HUES64 (cell line): Measurements from ENCODE around the gene MELTF.
A peak's percentile ranks its signal among the peaks of the same experiment; 100 is the strongest.

Experiments used
- H3K27ac ChIP-seq: 2 replicates; pipeline ENCODE4 v1.7.0; 2013; ENCODE audit warnings: low read depth, low read length, inconsistent platforms
- H3K27me3 ChIP-seq: 2 replicates; pipeline ENCODE4 v1.6.1; 2013; ENCODE audit warnings: mild to moderate bottlenecking, low read length; ENCODE audit not compliant: insufficient read depth
- H3K36me3 ChIP-seq: 2 replicates; pipeline ENCODE4 v1.6.1; 2013; ENCODE audit warnings: mild to moderate bottlenecking, low read length; ENCODE audit not compliant: insufficient read depth
- H3K4me1 ChIP-seq: 2 replicates; pipeline ENCODE4 v1.6.1; 2013; ENCODE audit warnings: mild to moderate bottlenecking, low read length, moderate library complexity; ENCODE audit not compliant: insufficient read depth
- H3K4me3 ChIP-seq: 2 replicates; pipeline ENCODE4 v1.5.1; 2013; ENCODE audit warnings: mild to moderate bottlenecking, low read length, moderate library complexity
- H3K9ac ChIP-seq: 2 replicates; pipeline ENCODE4 v1.6.1; 2013; ENCODE audit warnings: mild to moderate bottlenecking, low read depth, low read length
- H3K9me3 ChIP-seq: 2 replicates; pipeline ENCODE4 v1.6.1; 2013; ENCODE audit warnings: low read depth, low read length; ENCODE audit not compliant: insufficient read depth
- WGBS: fragments of 150-250, 120-280 bp; methylation state at CpG from one replicate; pipeline ENCODE4 v1.1.7; 2013; ENCODE audit warnings: missing lambda C conversion rate; 5-methylcytosine and 5-hydroxymethylcytosine counted together

The MELTF gene

DNA sequence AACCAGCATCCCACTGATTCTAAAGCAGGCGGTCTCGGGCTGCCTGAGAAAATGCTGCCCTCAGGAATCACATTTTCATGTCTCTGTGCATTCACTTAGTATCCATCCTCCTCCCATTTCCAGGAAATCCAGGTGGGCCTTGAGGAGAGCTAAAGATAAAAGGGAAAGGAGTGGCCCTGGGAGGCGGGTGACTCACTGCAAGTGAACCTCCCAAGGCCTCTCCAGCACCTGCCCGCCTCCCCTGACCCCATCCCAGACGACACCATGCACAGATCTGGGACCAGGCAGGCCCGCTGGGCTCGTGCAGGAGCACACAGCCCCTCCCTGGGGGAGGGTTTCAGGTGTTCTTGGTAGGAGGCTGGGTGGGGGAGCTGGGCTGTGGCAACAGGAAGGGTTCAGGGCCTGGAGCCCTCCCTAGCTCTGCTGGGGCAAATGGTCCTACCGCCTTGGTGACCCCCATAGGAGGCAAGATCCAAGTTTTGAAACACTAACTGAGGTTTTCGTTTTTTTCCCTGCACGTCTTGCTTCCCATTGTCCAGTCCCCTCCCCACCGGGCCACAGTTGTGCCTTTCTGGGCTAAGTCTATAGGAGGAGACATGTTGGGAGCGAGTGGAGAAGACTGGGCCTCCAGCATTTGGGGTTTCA, 22.2 kb downstream of the MELTF start:
- H3K36me3 ChIP-seq = no peaks in the 10 kb centered on the region
- H3K9ac ChIP-seq = no peak overlapping the region
- WGBS = 74% methylated on average over 11 of the region's 12 CpGs
- H3K27me3 ChIP-seq = peaks cover 25% of the 10 kb centered on the region
- H3K27ac ChIP-seq = no peak overlapping the region
- no peaks in the 10 kb centered on the region for H3K9me3 ChIP-seq
- peaks cover 6% of the 10 kb centered on the region; the same call in 1 of the 2 replicates for H3K4me1 ChIP-seq
- no peak overlapping the region for H3K4me3 ChIP-seq

DNA sequence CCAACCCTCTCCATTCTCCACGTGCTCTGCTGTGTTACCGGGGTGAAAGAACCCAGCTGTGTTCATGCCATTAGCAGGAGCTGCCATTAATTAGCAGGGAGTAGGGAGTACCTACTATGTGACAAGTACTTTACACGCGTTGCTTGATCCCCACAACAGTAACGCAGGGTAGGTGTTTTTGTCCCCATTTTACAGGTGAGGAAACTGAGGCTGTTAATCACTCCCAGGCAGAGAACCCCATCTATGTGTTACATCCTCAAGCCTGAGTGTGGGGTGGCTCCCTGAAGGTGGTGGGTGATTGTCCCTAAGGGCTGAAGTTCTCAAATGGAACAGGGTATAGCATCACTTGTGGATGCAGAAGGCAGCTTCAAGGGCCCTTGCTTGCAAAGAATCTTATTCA, 22.8 kb downstream of the MELTF start:
- H3K27me3 ChIP-seq = peaks cover 30% of the 10 kb centered on the region
- no peak overlapping the region for H3K9ac ChIP-seq
- no peak overlapping the region for H3K27ac ChIP-seq
- WGBS = 91% methylated on average over 5 of the region's 5 CpGs
- peaks cover 6% of the 10 kb centered on the region; the same call in 1 of the 2 replicates for H3K4me1 ChIP-seq
- H3K9me3 ChIP-seq = no peaks in the 10 kb centered on the region
- H3K36me3 ChIP-seq = no peaks in the 10 kb centered on the region
- no peak overlapping the region for H3K4me3 ChIP-seq

DNA sequence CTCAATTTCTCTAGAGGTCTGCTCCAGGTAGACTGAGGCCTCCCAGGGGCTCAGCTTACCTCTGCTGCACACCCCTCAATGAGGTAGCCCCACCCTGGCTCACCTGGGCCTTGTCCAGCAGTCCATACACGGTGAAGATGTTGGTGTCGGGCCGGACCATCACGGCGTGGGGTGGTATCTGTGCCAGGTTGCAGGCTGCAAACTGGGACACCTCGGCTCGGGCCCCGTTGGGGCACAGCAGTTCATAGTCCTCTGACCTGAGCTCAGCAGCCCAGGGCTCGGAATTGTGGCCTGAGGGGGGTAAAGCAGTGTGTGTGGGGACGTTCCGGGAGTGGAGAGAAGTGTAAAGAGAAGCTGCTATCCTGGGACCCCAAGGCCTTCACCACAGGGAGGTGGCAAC, 23.2 kb downstream of the MELTF start:
- Histone ChIP-seq H3K9ac (no peak overlapping the region), H3K4me1 (peaks cover 4% of the 10 kb centered on the region; the same call in 1 of the 2 replicates), H3K27me3 (peaks cover 33% of the 10 kb centered on the region), H3K36me3 (no peaks in the 10 kb centered on the region), H3K27ac (no peak overlapping the region), H3K4me3 (no peak overlapping the region), H3K9me3 (no peaks in the 10 kb centered on the region)
- WGBS = 93% methylated on average over 11 of the region's 11 CpGs

DNA sequence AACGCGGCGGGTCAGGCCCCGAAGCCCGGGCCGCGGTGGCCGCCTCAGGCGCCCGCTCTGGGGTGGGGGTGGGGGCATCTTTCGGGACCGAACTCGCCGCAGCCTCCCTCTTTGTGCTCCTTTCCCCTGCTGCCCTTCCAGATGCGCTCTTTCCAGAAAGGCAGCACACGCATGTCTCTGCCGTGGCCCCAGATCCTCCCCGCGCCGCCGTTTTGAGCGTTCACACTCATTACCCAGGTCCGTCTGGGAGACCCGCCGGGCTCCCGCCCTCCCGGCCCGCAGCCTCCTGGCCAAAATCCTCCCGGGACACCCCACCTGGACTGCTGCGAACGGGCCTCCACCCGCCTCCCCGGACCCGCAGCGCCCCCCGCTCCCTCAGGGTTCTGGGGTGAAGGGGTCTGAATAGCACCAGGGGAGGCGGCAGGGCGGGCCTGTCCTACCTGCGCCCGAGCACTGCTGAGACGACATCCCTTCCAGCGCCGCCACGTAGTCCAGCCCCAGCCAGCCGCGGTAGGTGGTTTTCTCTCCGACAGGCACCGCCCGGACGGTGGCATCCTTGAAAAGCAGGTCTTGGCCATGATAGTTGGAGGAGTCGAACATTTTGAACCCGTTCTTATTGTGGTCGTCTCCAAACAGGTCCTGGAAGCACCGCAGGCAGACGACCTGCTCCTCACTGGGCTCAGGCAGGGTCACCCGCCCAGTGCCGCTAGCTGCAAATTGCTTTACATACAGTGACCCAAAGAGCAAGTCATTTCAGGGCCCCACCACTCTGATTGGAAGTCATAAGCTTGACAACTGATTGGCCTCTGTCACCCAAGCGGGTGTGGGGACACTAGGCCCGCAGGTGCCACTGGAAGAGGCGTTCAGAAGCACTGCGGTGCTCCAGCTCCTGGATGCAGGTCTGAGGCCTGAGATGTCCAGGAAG, 25.9 kb downstream of the MELTF start:
- no peaks in the 10 kb centered on the region for H3K36me3 ChIP-seq
- H3K27me3 ChIP-seq = peaks cover 33% of the 10 kb centered on the region
- H3K4me1 ChIP-seq = peaks cover 4% of the 10 kb centered on the region; the same call in 1 of the 2 replicates
- no peaks in the 10 kb centered on the region for H3K9me3 ChIP-seq
- peak overlapping the region; percentile 58 for H3K9ac ChIP-seq
- peak overlapping the region; percentile 61 for H3K4me3 ChIP-seq
- no peak overlapping the region for H3K27ac ChIP-seq
- 13% methylated on average over 61 of the region's 61 CpGs for WGBS

DNA sequence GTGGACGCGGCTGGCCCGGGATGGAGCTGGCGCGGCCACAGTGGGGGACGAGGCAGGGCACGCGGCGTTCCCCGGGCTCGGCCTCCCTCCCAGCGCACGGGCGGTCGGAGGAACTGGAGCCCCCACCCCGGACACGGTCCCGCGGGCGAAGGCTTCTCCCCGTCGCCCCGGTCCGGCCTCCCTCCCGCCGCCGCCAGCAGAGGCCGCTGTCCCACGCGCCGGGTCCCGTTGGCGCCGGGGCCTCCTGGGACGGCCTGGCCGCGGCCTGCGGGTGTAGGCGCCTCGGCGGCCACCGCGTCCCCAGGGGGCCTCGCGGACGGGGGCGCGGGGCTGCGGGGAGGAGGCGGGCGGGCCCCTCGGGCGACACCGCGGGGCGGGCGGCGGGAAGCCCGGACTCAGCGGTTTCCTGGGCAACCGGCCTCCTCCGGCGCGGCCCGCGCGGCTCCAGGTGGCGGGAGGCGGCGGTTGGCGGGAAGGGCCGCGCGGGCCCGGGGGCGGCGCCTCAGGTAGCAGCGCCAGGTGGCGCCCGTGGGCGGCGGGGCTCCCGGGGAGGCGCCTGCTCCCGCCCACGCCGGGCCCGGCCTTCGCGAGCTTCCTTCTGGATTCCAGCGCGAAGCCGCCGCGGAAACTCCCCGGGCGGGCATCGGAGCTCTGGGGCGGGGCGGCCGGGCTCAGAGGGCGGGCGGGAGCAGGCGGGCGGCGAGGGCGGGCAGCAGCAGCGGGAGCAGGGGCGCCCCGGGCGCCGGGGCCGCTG, 26.7 kb downstream of the MELTF start:
- H3K36me3 ChIP-seq = no peaks in the 10 kb centered on the region
- WGBS = 1% methylated on average over 113 of the region's 113 CpGs
- H3K27ac ChIP-seq = no peak overlapping the region
- H3K27me3 ChIP-seq = peaks cover 33% of the 10 kb centered on the region
- H3K4me3 ChIP-seq = peak overlapping the region; percentile 61
- no peaks in the 10 kb centered on the region for H3K9me3 ChIP-seq
- peak overlapping the region; percentile 60 for H3K9ac ChIP-seq
- peaks cover 4% of the 10 kb centered on the region; the same call in 1 of the 2 replicates for H3K4me1 ChIP-seq

DNA sequence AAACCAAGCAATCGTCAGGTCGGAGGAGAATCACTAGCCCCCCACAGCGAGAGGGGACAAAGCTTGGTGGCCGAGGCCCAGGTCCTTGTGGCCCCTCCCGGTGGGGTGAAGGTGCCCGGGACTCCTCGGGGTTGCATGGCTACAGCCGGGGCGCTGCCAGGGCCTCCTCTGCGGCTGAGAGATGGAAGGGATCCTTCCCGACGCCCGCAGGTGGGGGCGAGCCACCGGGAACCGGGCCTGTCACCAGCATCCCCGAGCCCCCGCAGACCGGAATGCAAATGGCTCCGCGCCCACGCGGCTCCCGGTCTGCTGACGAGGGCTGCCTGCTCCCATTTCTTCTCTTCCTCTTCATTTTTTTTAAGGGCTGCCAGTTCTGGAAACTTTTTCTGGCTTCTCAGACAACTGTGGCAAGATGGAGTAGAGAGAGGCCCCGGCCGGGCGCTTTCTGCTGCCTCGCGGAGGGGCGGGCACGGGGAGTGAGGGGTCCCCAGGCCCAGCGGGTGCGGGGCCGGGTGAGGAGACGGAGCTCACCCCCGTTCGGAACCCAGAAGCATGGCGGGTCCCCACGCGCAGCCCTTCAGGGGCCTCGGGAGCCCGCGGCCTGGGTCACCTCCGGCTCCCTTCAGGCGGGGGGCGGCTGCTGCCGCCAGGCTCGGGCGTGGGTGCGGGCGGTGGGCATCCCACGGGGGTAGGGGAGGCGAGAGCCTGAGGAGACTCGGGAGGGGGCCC, 27.5 kb downstream of the MELTF start:
- H3K9ac ChIP-seq = peak overlapping the region; percentile 60
- WGBS = 43% methylated on average over 55 of the region's 55 CpGs
- H3K36me3 ChIP-seq = no peaks in the 10 kb centered on the region
- peaks cover 4% of the 10 kb centered on the region; the same call in 1 of the 2 replicates for H3K4me1 ChIP-seq
- H3K4me3 ChIP-seq = peak overlapping the region; percentile 61
- H3K9me3 ChIP-seq = no peaks in the 10 kb centered on the region
- peaks cover 33% of the 10 kb centered on the region for H3K27me3 ChIP-seq
- no peak overlapping the region for H3K27ac ChIP-seq

DNA sequence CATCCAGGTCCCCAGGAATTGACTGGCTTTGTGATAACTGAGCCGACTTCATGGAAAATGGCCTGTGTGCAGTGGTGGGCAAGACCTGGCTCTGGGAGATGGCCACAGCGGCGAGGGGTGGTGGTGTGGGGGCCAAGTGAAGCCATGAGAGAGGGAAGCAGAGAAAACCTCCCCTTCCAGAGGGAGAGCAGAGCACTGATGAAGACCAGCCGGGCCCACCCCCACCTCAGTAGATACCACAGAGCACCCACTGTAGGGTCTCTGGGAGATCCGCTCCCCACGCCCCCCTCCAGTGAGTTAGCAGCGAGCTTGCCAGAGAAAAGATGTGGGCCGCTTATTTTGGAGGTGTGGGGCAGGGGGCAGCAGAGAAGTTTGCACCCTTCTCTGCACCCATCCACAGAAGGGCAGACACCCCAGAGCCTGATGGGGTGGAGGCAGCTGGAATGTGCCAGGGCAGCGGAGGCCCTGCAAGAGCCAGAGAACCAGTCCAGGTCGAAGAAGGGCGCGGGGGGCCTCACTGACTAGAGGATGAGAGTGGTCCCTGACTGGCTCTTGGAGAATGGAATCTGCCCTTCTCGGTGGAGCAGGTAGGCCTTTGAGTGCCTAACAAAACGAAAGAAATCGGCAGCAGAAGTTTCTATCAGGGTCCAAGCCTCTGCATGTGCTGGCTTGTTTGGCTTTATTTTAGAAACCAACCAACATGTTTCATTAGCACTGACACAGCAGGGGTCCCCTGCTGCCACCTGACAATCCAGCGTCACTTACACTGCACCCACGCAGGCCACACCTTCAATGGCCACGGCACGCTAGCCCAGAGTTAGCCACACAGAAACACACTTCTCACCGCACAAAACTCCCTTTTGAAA, 28.3 kb downstream of the MELTF start:
- Histone ChIP-seq H3K4me1 (peaks cover 4% of the 10 kb centered on the region; the same call in 1 of the 2 replicates), H3K9ac (no peak overlapping the region)
- WGBS = 85% methylated on average over 19 of the region's 20 CpGs

DNA sequence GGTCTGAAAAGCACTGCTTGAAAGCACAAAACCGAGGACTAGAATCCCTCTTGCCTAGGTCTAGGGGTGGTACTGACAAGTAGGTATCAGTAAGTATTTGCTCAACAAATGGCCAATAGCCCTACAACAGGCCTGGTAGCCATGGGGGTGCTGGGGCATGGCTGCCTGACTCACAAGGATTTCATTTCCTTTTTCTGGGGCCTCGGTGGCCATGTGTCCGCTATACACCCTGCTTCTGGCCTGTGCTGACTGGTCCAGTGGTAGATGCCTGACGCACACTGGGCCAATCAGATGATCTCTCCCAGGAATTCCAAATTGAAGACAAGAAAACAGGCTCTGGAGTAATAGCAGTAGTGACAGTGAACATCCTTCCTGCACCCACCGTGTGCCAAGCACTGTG, 29.4 kb downstream of the MELTF start:
- peaks cover 4% of the 10 kb centered on the region; the same call in 1 of the 2 replicates for H3K4me1 ChIP-seq
- H3K4me3 ChIP-seq = no peak overlapping the region
- no peaks in the 10 kb centered on the region for H3K36me3 ChIP-seq
- H3K9me3 ChIP-seq = no peaks in the 10 kb centered on the region
- no peak overlapping the region for H3K9ac ChIP-seq
- H3K27me3 ChIP-seq = peaks cover 29% of the 10 kb centered on the region
- 97% methylated on average over 5 of the region's 5 CpGs for WGBS
- no peak overlapping the region for H3K27ac ChIP-seq

More for the DNA sequence above, 28.3 kb downstream of the MELTF start:
- H3K27me3 ChIP-seq = peaks cover 33% of the 10 kb centered on the region
- H3K9me3 ChIP-seq = no peaks in the 10 kb centered on the region
- H3K36me3 ChIP-seq = no peaks in the 10 kb centered on the region
- no peak overlapping the region for H3K4me3 ChIP-seq
- no peak overlapping the region for H3K27ac ChIP-seq

DNA sequence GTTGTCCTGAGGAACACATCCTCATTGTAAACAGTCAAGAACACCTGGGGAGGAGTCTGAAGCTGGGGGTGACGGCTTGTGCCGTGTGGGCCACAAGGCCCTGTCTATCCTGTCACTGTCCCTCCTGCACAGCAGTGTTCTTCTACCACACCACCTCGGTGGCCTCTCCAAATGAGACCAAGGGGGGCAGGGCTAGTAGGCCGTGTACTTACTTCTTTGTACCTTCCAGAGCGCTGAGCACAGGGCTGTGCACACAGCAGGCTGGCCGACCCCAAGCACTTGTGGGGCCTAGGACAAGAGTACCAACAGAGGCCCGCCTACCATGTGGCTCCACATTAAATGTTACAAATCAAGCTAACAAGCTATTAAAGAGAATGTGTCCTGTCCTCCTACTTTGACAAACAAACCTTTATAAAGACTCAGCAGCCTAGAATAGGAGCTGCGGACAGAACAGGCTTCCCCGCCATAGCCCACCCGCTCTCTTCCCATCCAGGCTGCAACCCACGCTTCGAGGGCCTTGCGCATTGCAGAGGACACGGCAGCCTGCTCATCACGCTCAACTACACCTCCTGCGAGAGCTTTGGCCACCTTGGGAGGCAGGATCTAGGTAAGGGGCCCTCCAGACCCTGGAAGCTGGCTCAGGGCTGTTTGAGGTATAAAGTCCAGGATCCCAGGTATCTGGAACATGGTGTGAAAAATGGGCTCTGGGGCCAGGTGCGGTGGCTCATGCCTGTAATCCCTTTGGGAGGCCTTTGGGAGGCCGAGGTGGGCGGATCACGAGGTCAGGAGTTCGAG, 30.5 kb downstream of the MELTF start:
- WGBS = 92% methylated on average over 21 of the region's 21 CpGs
- Histone ChIP-seq H3K27ac (no peak overlapping the region), H3K9ac (no peak overlapping the region), H3K4me1 (peaks cover 4% of the 10 kb centered on the region; the same call in 1 of the 2 replicates), H3K9me3 (no peaks in the 10 kb centered on the region), H3K27me3 (peaks cover 18% of the 10 kb centered on the region), H3K36me3 (no peaks in the 10 kb centered on the region), H3K4me3 (no peak overlapping the region)
